Body of pancreas (tissue), 4 donors: ENCODE measurements around the gene ADH7. TPM values are rescaled to one million over a fixed set of nuclear protein-coding genes. Genes with fewer than 3 reads are reported as not detected.

Source experiments
- ATAC-seq: fragments of 150-250 bp; one replicate; pipeline ENCODE4 v1.9.1; 2016
- DNase-seq, 4 donors: peaks; one replicate each; pipeline ENCODE4 v3.0.0-alpha.2; 2019
- H3K27ac ChIP-seq, 4 donors: fragments of 200-600 bp; sonication (generic); 1 replicate in 3 of 4; 2 replicates in 1 of 4; pipeline versions ENCODE4 v1.5.1 to v1.6.1; 2016 to 2019; ENCODE audit warnings: mild to moderate bottlenecking in 1 of 4, mixed read lengths in 1 of 4, moderate library complexity in 1 of 4
- H3K27me3 ChIP-seq, 2 donors: fragments of 200-600 bp; sonication (generic); one replicate each; pipeline ENCODE4 v1.6.0; 2016; ENCODE audit warnings: mild to moderate bottlenecking in 1 of 2
- H3K36me3 ChIP-seq, 2 donors: fragments of 200-600 bp; sonication (generic); replicated peaks in 1 of 2; 2 replicates each; pipeline ENCODE4 v1.5.1; 2016; ENCODE audit warnings: low read depth in 2 of 2; ENCODE audit not compliant: insufficient read depth in 1 of 2
- H3K4me1 ChIP-seq: fragments of 200-600 bp; sonication (generic); one replicate; pipeline ENCODE4 v1.6.0; 2016
- H3K4me3 ChIP-seq, 2 donors: fragments of 200-600 bp; sonication (generic); 1 replicate in 1 of 2; 2 replicates in 1 of 2; pipeline ENCODE4 v1.5.1; 2016 to 2019
- H3K9me3 ChIP-seq, 3 donors: fragments of 200-600 bp; sonication (generic); 1 replicate in 2 of 3; 2 replicates in 1 of 3; pipeline ENCODE4 v1.5.1; 2016
- POLR2A ChIP-seq, 3 donors: fragments of 450-650 bp; IDR thresholded peaks; one replicate each; pipeline ENCODE4 v1.6.1; 2016; ENCODE audit warnings: antibody characterized with exemption in 3 of 3, mild to moderate bottlenecking in 2 of 3
- WGBS, 2 donors: methylation state at CpG; one replicate each; pipeline ENCODE4 v1.1.5; 2017; 5-methylcytosine and 5-hydroxymethylcytosine counted together
- intact Hi-C: fragments of 100-400 bp; cut with DNase I; formaldehyde crosslinking; loops from one replicate; pipeline ENCODE4 v1.15.1; 2023
- total RNA-seq, 2 donors: library from RNA; depleted of rRNA; stranded (reverse); fragments of >200 nt; gene quantifications; one replicate each; pipeline ENCODE4 v1.1.0, GENCODE V29; 2016
- TF ChIP-seq, protein P1 (sequence below), 7 experiments: fragments of 450-650 bp in 4 of 7; fragments of 200-600 bp in 3 of 7; sonication (generic) in 3 of 7; IDR thresholded peaks; one replicate each; pipeline ENCODE4 v1.5.1; 2016 to 2019; ENCODE audit warnings: antibody characterized with exemption in 7 of 7

Gene ADH7
- total RNA-seq, 2 donors from 2014 or later: not detected

- no peak for DNase-seq
- TF ChIP-seq, protein P1, sequence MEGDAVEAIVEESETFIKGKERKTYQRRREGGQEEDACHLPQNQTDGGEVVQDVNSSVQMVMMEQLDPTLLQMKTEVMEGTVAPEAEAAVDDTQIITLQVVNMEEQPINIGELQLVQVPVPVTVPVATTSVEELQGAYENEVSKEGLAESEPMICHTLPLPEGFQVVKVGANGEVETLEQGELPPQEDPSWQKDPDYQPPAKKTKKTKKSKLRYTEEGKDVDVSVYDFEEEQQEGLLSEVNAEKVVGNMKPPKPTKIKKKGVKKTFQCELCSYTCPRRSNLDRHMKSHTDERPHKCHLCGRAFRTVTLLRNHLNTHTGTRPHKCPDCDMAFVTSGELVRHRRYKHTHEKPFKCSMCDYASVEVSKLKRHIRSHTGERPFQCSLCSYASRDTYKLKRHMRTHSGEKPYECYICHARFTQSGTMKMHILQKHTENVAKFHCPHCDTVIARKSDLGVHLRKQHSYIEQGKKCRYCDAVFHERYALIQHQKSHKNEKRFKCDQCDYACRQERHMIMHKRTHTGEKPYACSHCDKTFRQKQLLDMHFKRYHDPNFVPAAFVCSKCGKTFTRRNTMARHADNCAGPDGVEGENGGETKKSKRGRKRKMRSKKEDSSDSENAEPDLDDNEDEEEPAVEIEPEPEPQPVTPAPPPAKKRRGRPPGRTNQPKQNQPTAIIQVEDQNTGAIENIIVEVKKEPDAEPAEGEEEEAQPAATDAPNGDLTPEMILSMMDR (IDR thresholded peaks at IDR 0.05): no peak
- TF ChIP-seq POLR2A (IDR thresholded peaks at IDR 0.05): no peak
- peaks cover 46% of the 10 kb centered on the region for H3K4me1 ChIP-seq
- no peaks in the 10 kb centered on the region for H3K9me3 ChIP-seq
- peak overlapping the region in 3 of 4 donors; percentile 1 to 39 (median 25) for H3K27ac ChIP-seq
- H3K36me3 ChIP-seq: no peaks in the 10 kb centered on the region
- intact Hi-C loops: loop anchor here (10.0 kb wide), 1 partner anchor 280 kb away; no protein-coding TSS in a partner anchor
- no peaks in the 10 kb centered on the region for H3K27me3 ChIP-seq
- 25 to 72% methylated on average over 4 of the region's 4 CpGs for WGBS, 2 donors
- H3K4me3 ChIP-seq: no peak overlapping the region
- ATAC-seq: no peak
Measured at GRCh38 chr4:99404595-99405287, 30.4 kb downstream of the ADH7 start.

DNA sequence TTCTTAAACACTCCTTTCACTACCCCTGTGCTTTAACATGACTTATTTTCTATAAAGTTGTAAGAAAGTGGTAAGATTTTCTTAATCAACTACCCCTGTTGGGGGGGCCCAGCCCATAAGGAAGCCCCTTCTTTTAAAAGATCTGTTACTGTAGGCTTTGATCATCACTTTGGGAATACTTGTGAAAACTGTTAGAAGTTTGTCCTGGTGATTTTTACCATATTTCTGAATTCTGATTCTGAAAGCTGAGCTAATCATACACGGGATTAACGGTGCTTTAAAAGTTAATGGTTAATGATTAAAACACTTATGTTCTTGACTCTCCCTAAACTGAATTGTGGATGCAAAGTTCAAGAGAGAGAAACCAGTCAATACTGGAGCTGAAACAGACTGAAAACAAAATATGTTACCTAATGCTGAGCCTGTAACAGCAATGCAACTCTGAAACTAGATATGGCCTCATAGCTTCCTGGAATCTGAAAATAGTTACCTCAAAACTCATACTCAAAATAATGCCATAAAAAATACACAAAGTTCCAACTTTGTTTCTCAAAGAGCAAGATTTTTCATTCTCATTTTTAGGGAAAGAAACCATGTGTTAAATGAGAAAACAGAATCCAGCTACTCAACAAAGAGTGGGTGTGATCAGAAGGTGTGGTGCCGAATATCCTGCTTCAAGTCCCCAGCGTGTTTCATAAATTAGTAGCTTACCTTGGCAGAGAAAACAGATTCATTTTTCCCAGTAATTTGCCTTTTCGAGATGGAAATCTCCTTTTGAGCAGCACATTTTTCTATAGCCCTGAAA is 31.6 kb downstream of the ADH7 start:
- no peaks in the 10 kb centered on the region for H3K27me3 ChIP-seq
- peaks cover 39% of the 10 kb centered on the region for H3K4me1 ChIP-seq
- H3K4me3 ChIP-seq: no peak overlapping the region
- no peak for DNase-seq
- 32 to 43% methylated on average over 5 of the region's 5 CpGs for WGBS, 2 donors
- ATAC-seq: peak; percentile 60
- H3K9me3 ChIP-seq: no peaks in the 10 kb centered on the region
- intact Hi-C loops: loop anchor here (10.0 kb wide), 1 partner anchor 279 kb away; no protein-coding TSS in a partner anchor
- no peaks in the 10 kb centered on the region for H3K36me3 ChIP-seq
- TF ChIP-seq, protein P1 (IDR thresholded peaks at IDR 0.05): no peak
- TF ChIP-seq POLR2A (IDR thresholded peaks at IDR 0.05): no peak
- H3K27ac ChIP-seq: peak overlapping the region; percentile 25 to 55 (median 40)

- TF ChIP-seq, protein P1 (IDR thresholded peaks at IDR 0.05): no peak
- peaks cover 32% of the 10 kb centered on the region for H3K4me1 ChIP-seq
- H3K9me3 ChIP-seq: no peaks in the 10 kb centered on the region
- no peaks in the 10 kb centered on the region for H3K36me3 ChIP-seq
- H3K4me3 ChIP-seq: no peak overlapping the region
- intact Hi-C loops: loop anchor here (10.0 kb wide), 1 partner anchor 278 kb away; no protein-coding TSS in a partner anchor
- ATAC-seq: no peak
- H3K27me3 ChIP-seq: no peaks in the 10 kb centered on the region
- peak in 1 of 4 donors; percentile 15 for DNase-seq
- WGBS, 2 donors: 90 to 94% methylated on average over 3 of the region's 3 CpGs
- no peak overlapping the region for H3K27ac ChIP-seq
Measured at GRCh38 chr4:99402765-99403164, 32.4 kb downstream of the ADH7 start.

DNA sequence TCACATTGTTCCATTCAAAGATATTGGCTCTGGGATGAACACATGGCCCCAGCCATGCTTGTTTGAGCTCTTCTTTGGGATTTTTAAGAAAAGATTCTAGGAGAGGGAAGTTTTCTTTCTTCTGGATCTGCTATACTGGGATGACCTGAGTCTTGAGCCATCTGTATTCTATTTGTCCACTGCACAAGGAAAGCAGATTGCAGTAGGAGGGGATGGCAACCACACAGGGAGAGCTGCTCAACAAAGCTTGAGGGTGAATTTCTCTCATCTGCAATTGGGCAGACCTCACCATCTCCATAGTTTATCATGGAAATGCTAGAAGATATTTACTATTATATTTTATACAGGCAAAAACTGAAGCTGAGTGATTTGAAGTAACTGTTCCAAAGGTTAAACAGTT is 34.3 kb downstream of the ADH7 start:
- Histone ChIP-seq H3K9me3 (no peaks in the 10 kb centered on the region), H3K27me3 (no peaks in the 10 kb centered on the region), H3K36me3 (no peaks in the 10 kb centered on the region), H3K4me3 (no peak overlapping the region), H3K27ac (no peak overlapping the region), H3K4me1 (peaks cover 27% of the 10 kb centered on the region)
- intact Hi-C loops: loop anchor here (10.0 kb wide), 1 partner anchor 276 kb away; no protein-coding TSS in a partner anchor
- DNase-seq (no peak), ATAC-seq (no peak)
- TF ChIP-seq, protein P1 (IDR thresholded peaks at IDR 0.05): no peak
- no peak for TF ChIP-seq POLR2A (IDR thresholded peaks at IDR 0.05)
